ENCODE measurements around the gene SLC2A10. TPM values are rescaled to one million over a fixed set of nuclear protein-coding genes. Genes with fewer than 3 reads are reported as not detected.

SLC2A10 gene
- total and polyA plus RNA-seq, 7 donors = 6.4 to 28.2 (median 9.4) TPM

- Histone ChIP-seq H3K4me1 (peaks cover 0 to 4% (median 0%) of the 10 kb centered on the region in 4 donors), H3K27ac (no peak overlapping the region), H3K36me3 (no peaks in the 10 kb centered on the region), H3K9me3 (no peaks in the 10 kb centered on the region), H3K4me3 (no peak overlapping the region), H3K27me3 (no peaks in the 10 kb centered on the region)
- peak; percentile 22 for DNase-seq
- intact Hi-C loops (cut with DNase I) = loop anchor here (10.0 kb wide), 3 partner anchors 519 to 869 kb away; no protein-coding TSS in a partner anchor
- TF ChIP-seq POLR2A (IDR thresholded peaks at IDR 0.05) = no peak
- no peak for TF ChIP-seq EP300 (IDR thresholded peaks at IDR 0.05)
- TF ChIP-seq POLR2AphosphoS5 (IDR thresholded peaks at IDR 0.05) = no peak
- TF ChIP-seq, protein P1, sequence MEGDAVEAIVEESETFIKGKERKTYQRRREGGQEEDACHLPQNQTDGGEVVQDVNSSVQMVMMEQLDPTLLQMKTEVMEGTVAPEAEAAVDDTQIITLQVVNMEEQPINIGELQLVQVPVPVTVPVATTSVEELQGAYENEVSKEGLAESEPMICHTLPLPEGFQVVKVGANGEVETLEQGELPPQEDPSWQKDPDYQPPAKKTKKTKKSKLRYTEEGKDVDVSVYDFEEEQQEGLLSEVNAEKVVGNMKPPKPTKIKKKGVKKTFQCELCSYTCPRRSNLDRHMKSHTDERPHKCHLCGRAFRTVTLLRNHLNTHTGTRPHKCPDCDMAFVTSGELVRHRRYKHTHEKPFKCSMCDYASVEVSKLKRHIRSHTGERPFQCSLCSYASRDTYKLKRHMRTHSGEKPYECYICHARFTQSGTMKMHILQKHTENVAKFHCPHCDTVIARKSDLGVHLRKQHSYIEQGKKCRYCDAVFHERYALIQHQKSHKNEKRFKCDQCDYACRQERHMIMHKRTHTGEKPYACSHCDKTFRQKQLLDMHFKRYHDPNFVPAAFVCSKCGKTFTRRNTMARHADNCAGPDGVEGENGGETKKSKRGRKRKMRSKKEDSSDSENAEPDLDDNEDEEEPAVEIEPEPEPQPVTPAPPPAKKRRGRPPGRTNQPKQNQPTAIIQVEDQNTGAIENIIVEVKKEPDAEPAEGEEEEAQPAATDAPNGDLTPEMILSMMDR (IDR thresholded peaks at IDR 0.05) = no peak
- WGBS, 2 donors = 88 to 90% methylated on average over 11 of the region's 11 CpGs
Observed at GRCh38 chr20:46755483-46756413, 46.3 kb downstream of the SLC2A10 start.

- H3K4me1 ChIP-seq = peaks cover 0 to 4% (median 0%) of the 10 kb centered on the region in 4 donors
- no peak overlapping the region for H3K27ac ChIP-seq
- no peak for DNase-seq
- TF ChIP-seq EP300 (IDR thresholded peaks at IDR 0.05) (no peak), POLR2AphosphoS5 (IDR thresholded peaks at IDR 0.05) (no peak), POLR2A (IDR thresholded peaks at IDR 0.05) (no peak)
- TF ChIP-seq, protein P1 (IDR thresholded peaks at IDR 0.05) = no peak
- no peaks in the 10 kb centered on the region for H3K36me3 ChIP-seq
- H3K4me3 ChIP-seq = no peak overlapping the region
- WGBS, 2 donors = 93 to 95% methylated on average over 3 of the region's 3 CpGs
- no peaks in the 10 kb centered on the region for H3K27me3 ChIP-seq
- intact Hi-C loops (cut with DNase I) = loop anchor here (10.0 kb wide), 3 partner anchors 518 to 868 kb away; no protein-coding TSS in a partner anchor
- H3K9me3 ChIP-seq = no peaks in the 10 kb centered on the region
Observed at GRCh38 chr20:46756419-46756818, 47.0 kb downstream of the SLC2A10 start.

DNA sequence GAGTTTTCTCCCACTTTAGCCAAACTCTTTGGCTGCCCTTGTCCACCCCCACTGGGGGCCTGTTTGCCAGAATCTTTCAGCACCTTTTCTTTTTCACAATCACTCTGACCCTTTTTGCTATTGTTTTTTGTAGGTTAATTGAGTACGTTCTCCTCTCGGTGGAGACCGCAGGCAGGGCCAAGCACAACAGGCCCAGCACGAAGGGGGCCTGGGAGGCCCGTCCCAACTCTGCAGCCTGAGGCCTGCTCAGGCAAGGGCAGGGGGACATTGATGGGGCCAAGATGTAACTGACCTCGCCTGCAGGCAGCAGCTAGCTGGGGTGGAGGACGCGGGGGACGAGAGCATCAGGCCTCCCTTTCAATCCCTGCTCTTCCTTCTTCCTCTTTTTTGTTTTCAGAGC, 47.7 kb downstream of the SLC2A10 start:
- TF ChIP-seq POLR2A (IDR thresholded peaks at IDR 0.05) = no peak
- TF ChIP-seq, protein P1 (IDR thresholded peaks at IDR 0.05) = no peak
- TF ChIP-seq EP300 (IDR thresholded peaks at IDR 0.05) = no peak
- TF ChIP-seq POLR2AphosphoS5 (IDR thresholded peaks at IDR 0.05) = no peak
- intact Hi-C loops (cut with DNase I) = loop anchor here (10.0 kb wide), 3 partner anchors 518 to 868 kb away; no protein-coding TSS in a partner anchor
- no peaks in the 10 kb centered on the region for H3K9me3 ChIP-seq
- no peak overlapping the region for H3K27ac ChIP-seq
- 89 to 92% methylated on average over 9 of the region's 9 CpGs for WGBS, 2 donors
- H3K4me1 ChIP-seq = peaks cover 0 to 4% (median 0%) of the 10 kb centered on the region in 4 donors
- DNase-seq = no peak
- H3K36me3 ChIP-seq = no peaks in the 10 kb centered on the region
- no peaks in the 10 kb centered on the region for H3K27me3 ChIP-seq
- no peak overlapping the region for H3K4me3 ChIP-seq

GRCh38 chr20:46757754-46758678, 48.6 kb downstream of the SLC2A10 start:
- intact Hi-C loops (cut with DNase I) = loop anchor here (2.0 to 10.0 kb wide), 4 partner anchors 393 to 867 kb away; no protein-coding TSS in a partner anchor
- 44 to 46% methylated on average over 17 of the region's 17 CpGs for WGBS, 2 donors
- no peaks in the 10 kb centered on the region for H3K27me3 ChIP-seq
- H3K27ac ChIP-seq = no peak overlapping the region
- no peaks in the 10 kb centered on the region for H3K36me3 ChIP-seq
- TF ChIP-seq, protein P1 (IDR thresholded peaks at IDR 0.05) = peak; percentile 38 to 95 (median 88)
- TF ChIP-seq EP300 (IDR thresholded peaks at IDR 0.05) = no peak
- peaks cover 0 to 4% (median 0%) of the 10 kb centered on the region in 4 donors for H3K4me1 ChIP-seq
- no peak overlapping the region for H3K4me3 ChIP-seq
- no peak for DNase-seq
- no peaks in the 10 kb centered on the region for H3K9me3 ChIP-seq
